HCT116 (cell line): Measurements from ENCODE around the gene APC2.

Source experiments
- CTCF ChIP-seq, 3 experiments: fragments of 200-600 bp in 1 of 3; sonication (generic) in 1 of 3; IDR thresholded peaks in 2 of 3; conservative IDR thresholded peaks in 1 of 3; 2 replicates each; pipeline ENCODE4 v1.5.1; 2012 to 2017; ENCODE audit warnings: low read depth in 2 of 3, low read length in 2 of 3, antibody characterized with exemption in 1 of 3, borderline replicate concordance in 1 of 3, control low read depth in 1 of 3, mild to moderate bottlenecking in 1 of 3, mixed read lengths in 1 of 3, mixed run types in 1 of 3, moderate library complexity in 1 of 3; ENCODE audit not compliant: insufficient read depth in 1 of 3
- EZH2 ChIP-seq: fragments of 200-600 bp; sonication (generic); IDR thresholded peaks from 2 replicates; pipeline ENCODE4 v1.6.1; 2017; ENCODE audit warnings: antibody characterized with exemption, mixed run types
- EZH2phosphoT487 ChIP-seq: fragments of 200-600 bp; IDR thresholded peaks from 2 replicates; pipeline ENCODE4 v1.6.1; 2018; ENCODE audit warnings: antibody characterized with exemption, borderline replicate concordance
- POLR2A ChIP-seq: IDR thresholded peaks from 2 replicates; pipeline ENCODE4 v1.7.0; 2011; ENCODE audit warnings: borderline replicate concordance; ENCODE audit not compliant: insufficient read depth, insufficient read length; ENCODE audit errors: extremely low read depth
- POLR2AphosphoS5 ChIP-seq: IDR thresholded peaks from 2 replicates; pipeline ENCODE4 v1.6.1; 2011; ENCODE audit warnings: mild to moderate bottlenecking, low read depth, low read length, moderate library complexity
- RAD21 ChIP-seq: IDR thresholded peaks from 2 replicates; pipeline ENCODE4 v1.6.1; 2012; ENCODE audit warnings: low read depth, mild to moderate bottlenecking
- SP1 ChIP-seq: IDR thresholded peaks from 2 replicates; pipeline ENCODE4 v1.6.1; 2012; ENCODE audit warnings: low read depth
- SRF ChIP-seq: IDR thresholded peaks from 2 replicates; pipeline ENCODE4 v1.6.1; 2012; ENCODE audit warnings: low read depth
- ZFX ChIP-seq: fragments of 450-650 bp; IDR thresholded peaks from 2 replicates; pipeline ENCODE4 v1.6.1; 2017

GRCh38 chr19:1406774-1407527 lies 43.0 kb upstream of the APC2 start:
- TF ChIP-seq CTCF (IDR thresholded peaks at IDR 0.05 in 2 of 3, conservative IDR thresholded peaks at IDR 0.05 in 1 of 3; ENCODE audit: borderline replicate concordance in 1 of 3, insufficient read depth in 1 of 3, low read depth in 2 of 3, low read length in 2 of 3), result peak in 2 of 3 experiments; percentile 55 to 66; a peak in 5 of 6 replicates
- TF ChIP-seq EZH2phosphoT487, result no peak
- TF ChIP-seq EZH2, result no peak
- TF ChIP-seq POLR2AphosphoS5, result peak; percentile 75
- TF ChIP-seq RAD21, result no peak
- peak; percentile 75 for TF ChIP-seq POLR2A
- TF ChIP-seq SP1, result peak; percentile 67
- TF ChIP-seq SRF, result no peak
- TF ChIP-seq ZFX, result no peak
